GM12878 (cell line): ENCODE data around the gene HLA-A. TPM values are rescaled to one million over a fixed set of nuclear protein-coding genes. Genes with fewer than 3 reads are reported as not detected.

ENCODE experiments used
- ATAC-seq: fragments of 200-7000 bp; cut with Tn5 transposase; 3 replicates; pipeline ENCODE4 v1.9.1; 2020; ENCODE audit warnings: mild to moderate bottlenecking, moderate library complexity
- BruUV-seq: library from RNA; stranded (reverse); fragments of 400-500 nt; replicated peaks from 2 replicates; lab custom pipeline; 2021; lab: Mats Ljungman, UMichigan
- CTCF ChIA-PET: fragments of 300-600 bp; sonication (Branson Sonifier 250); formaldehyde crosslinking; extraction: SDS; loops from one replicate; lab custom pipeline; 2021; ENCODE audit warnings: inconsistent platforms; lab: Yijun Ruan, JAX
- POLR2A ChIA-PET: fragments of 350-600 bp; formaldehyde crosslinking; extraction: SDS; loops from one replicate; lab custom pipeline; 2021; ENCODE audit warnings: inconsistent platforms; lab: Charles Lee
- RAD21 ChIA-PET: fragments of 300-600 bp; sonication (Branson Sonifier 250); formaldehyde crosslinking; loops from one replicate; lab custom pipeline; 2023; ENCODE audit warnings: antibody characterized with exemption; ENCODE audit not compliant: unreplicated experiment; lab: Charles Lee
- SMC1A ChIA-PET: fragments of 300-600 bp; sonication (Branson Sonifier 250); formaldehyde crosslinking; loops from one replicate; lab custom pipeline; 2023; ENCODE audit not compliant: unreplicated experiment, uncharacterized antibody; lab: Charles Lee
- DNase-seq: peaks from one replicate; pipeline ENCODE4 v3.0.0-alpha.2; 2011; ENCODE audit warnings: low read depth, low spot score
- FAIRE-seq: peaks from 3 replicates; lab custom pipeline; 2011; peaks lifted over from hg19 to GRCh38; lab: Jason Lieb, UNC
- H2AFZ ChIP-seq: 2 replicates; pipeline ENCODE4 v1.6.0; 2011; ENCODE audit warnings: low read depth, low read length, control low read depth; ENCODE audit not compliant: control insufficient read depth
- H3K27ac ChIP-seq: 2 replicates; pipeline ENCODE4 v1.5.1; 2011; ENCODE audit warnings: control low read depth; ENCODE audit not compliant: control insufficient read depth, insufficient read depth
- H3K27me3 ChIP-seq, 2 experiments: replicated peaks in 1 of 2; 2 replicates each; pipeline versions ENCODE4 v1.6.0 to v1.6.1; 2011; ENCODE audit warnings: low read length in 1 of 2; ENCODE audit not compliant: control insufficient read depth in 2 of 2, insufficient read depth in 2 of 2
- H3K36me3 ChIP-seq, 2 experiments: 2 replicates each; pipeline ENCODE4 v1.5.1; 2011; ENCODE audit warnings: low read length in 1 of 2; ENCODE audit not compliant: control insufficient read depth in 2 of 2, insufficient read depth in 2 of 2
- H3K4me1 ChIP-seq: 2 replicates; pipeline ENCODE4 v1.6.1; 2011; ENCODE audit warnings: mild to moderate bottlenecking, low read length, moderate library complexity, mixed read lengths; ENCODE audit not compliant: control insufficient read depth, insufficient read depth
- H3K4me2 ChIP-seq: 2 replicates; pipeline ENCODE4 v1.6.0; 2011; ENCODE audit warnings: control low read depth; ENCODE audit not compliant: control insufficient read depth, insufficient read depth
- H3K4me3 ChIP-seq: fragments of 200-600 bp; sonication (generic); 2 replicates; pipeline ENCODE4 v1.5.1; 2016
- H3K79me2 ChIP-seq: 2 replicates; pipeline ENCODE4 v1.6.0; 2011; ENCODE audit warnings: low read length; ENCODE audit not compliant: control insufficient read depth, insufficient read depth
- H3K9ac ChIP-seq: 2 replicates; pipeline ENCODE4 v1.8.0; 2011; ENCODE audit warnings: low read length, control low read depth, mixed read lengths; ENCODE audit not compliant: control insufficient read depth, insufficient read depth
- H3K9me3 ChIP-seq: replicated peaks from 3 replicates; pipeline ENCODE4 v1.5.1; 2011; ENCODE audit warnings: mild to moderate bottlenecking, low read length; ENCODE audit not compliant: control insufficient read depth, insufficient read depth
- H4K20me1 ChIP-seq: 2 replicates; pipeline ENCODE4 v1.6.0; 2011; ENCODE audit not compliant: control insufficient read depth, insufficient read depth
- ATF7 ChIP-seq: fragments of 450-650 bp; IDR thresholded peaks from 2 replicates; pipeline ENCODE4 v1.6.1; 2016; ENCODE audit warnings: low read depth, mild to moderate bottlenecking
- BACH1 ChIP-seq: fragments of 450-650 bp; IDR thresholded peaks from 2 replicates; pipeline ENCODE4 v1.6.1; 2017; ENCODE audit warnings: mild to moderate bottlenecking, borderline replicate concordance
- BHLHE40 ChIP-seq, 2 experiments: fragments of 450-650 bp in 1 of 2; IDR thresholded peaks; 2 replicates each; pipeline ENCODE4 v1.6.1; 2011 to 2017; ENCODE audit warnings: low read depth in 2 of 2, borderline replicate concordance in 1 of 2, improper control_type of control experiment in 1 of 2, low read length in 1 of 2, mild to moderate bottlenecking in 1 of 2
- CBX3 ChIP-seq: fragments of 200-600 bp; sonication (generic); IDR thresholded peaks from 2 replicates; pipeline ENCODE4 v1.6.1; 2016; ENCODE audit warnings: low read depth, borderline replicate concordance
- CEBPZ ChIP-seq: fragments of 150-350 bp; IDR thresholded peaks from 2 replicates; pipeline ENCODE4 v1.6.1; 2016; ENCODE audit warnings: low read depth, low read length
- CUX1 ChIP-seq: IDR thresholded peaks from 2 replicates; pipeline ENCODE4 v1.6.1; 2012; ENCODE audit warnings: improper control_type of control experiment, low read depth, low read length; ENCODE audit not compliant: insufficient replicate concordance
- ETV6 ChIP-seq, 2 experiments: fragments of 450-650 bp in 1 of 2; IDR thresholded peaks in 1 of 2; conservative IDR thresholded peaks in 1 of 2; 2 replicates each; pipeline ENCODE4 v1.6.1; 2014; ENCODE audit warnings: antibody characterized with exemption in 1 of 2, borderline replicate concordance in 1 of 2, low read depth in 1 of 2, mild to moderate bottlenecking in 1 of 2, moderate library complexity in 1 of 2
- GATAD2B ChIP-seq: fragments of 450-650 bp; conservative IDR thresholded peaks from 2 replicates; pipeline ENCODE4 v1.6.1; 2017; ENCODE audit warnings: low read depth, mild to moderate bottlenecking, moderate library complexity
- JUNB ChIP-seq: IDR thresholded peaks from 2 replicates; pipeline ENCODE4 v1.6.1; 2016; ENCODE audit warnings: antibody characterized with exemption, mild to moderate bottlenecking
- KAT2A ChIP-seq: conservative IDR thresholded peaks from 2 replicates; pipeline ENCODE4 v1.6.1; 2011; ENCODE audit warnings: low read depth, low read length; ENCODE audit not compliant: control insufficient read depth
- KLF5 ChIP-seq: fragments of 450-650 bp; IDR thresholded peaks from 2 replicates; pipeline ENCODE4 v1.6.1; 2014; ENCODE audit warnings: mild to moderate bottlenecking; ENCODE audit not compliant: partially characterized antibody
- LARP7 ChIP-seq: fragments of 450-650 bp; IDR thresholded peaks from 2 replicates; pipeline ENCODE4 v1.6.1; 2017; ENCODE audit warnings: mild to moderate bottlenecking
- NFYB ChIP-seq: IDR thresholded peaks from 2 replicates; pipeline ENCODE4 v1.6.1; 2011; ENCODE audit warnings: low read depth, mild to moderate bottlenecking, low read length, improper control_type of control experiment, moderate library complexity; ENCODE audit not compliant: insufficient read depth
- PAX8 ChIP-seq: fragments of 450-650 bp; IDR thresholded peaks from 2 replicates; pipeline ENCODE4 v1.6.1; 2017; ENCODE audit warnings: mild to moderate bottlenecking, moderate library complexity
- ZSCAN29 ChIP-seq: fragments of 450-650 bp; IDR thresholded peaks from 2 replicates; pipeline ENCODE4 v1.6.1; 2017; ENCODE audit warnings: mild to moderate bottlenecking, moderate library complexity
- ZZZ3 ChIP-seq: IDR thresholded peaks from 2 replicates; pipeline ENCODE4 v1.6.1; 2011; ENCODE audit warnings: low read depth; ENCODE audit not compliant: control insufficient read depth, insufficient read length
- WGBS: methylation state at CpG from one replicate; pipeline ENCODE4 v1.1.6; 2016; ENCODE audit warnings: low lambda C conversion rate; ENCODE audit not compliant: insufficient replicate concordance, insufficient coverage; ENCODE audit errors: missing lambda C conversion rate; 5-methylcytosine and 5-hydroxymethylcytosine counted together
- in situ Hi-C: fragments of 300-500 bp; cut with MboI; formaldehyde crosslinking; loops from 9 replicates; pipeline ENCODE4 v1.14.3; 2018; ENCODE audit warnings: mixed read lengths
- intact Hi-C: fragments of 100-400 bp; cut with micrococcal nuclease; formaldehyde crosslinking; loops from one replicate; pipeline ENCODE4 v1.14.2; 2022; ENCODE audit not compliant: unreplicated experiment
- polyA plus RNA-seq, 11 experiments: library from polyadenylated mRNA; depleted of rRNA in 4 of 11; unstranded in 6 of 11; stranded (reverse) in 5 of 11; fragments of >200 nt; fragmentation: Nextera tagmentation in 4 of 11; fragmentation: Illumina TruSeq in 1 of 11; extraction: Ambion mirVana in 4 of 11; extraction: Trizol in 1 of 11; gene quantifications; 1 replicate in 1 of 11; 2 replicates in 10 of 11; pipeline versions ENCODE4 v1.2.1 to v1.2.3, GENCODE V29; 2011 to 2016; ENCODE audit warnings: inconsistent platforms in 2 of 11, missing spikeins in 2 of 11, low read depth in 1 of 11
- total RNA-seq, 4 experiments: library from RNA; depleted of rRNA in 3 of 4; stranded (reverse); fragments of >200 nt in 3 of 4; fragmentation: Illumina TruSeq in 1 of 4; extraction: Trizol in 1 of 4; gene quantifications; 2 replicates each; pipeline versions ENCODE4 v1.2.1 to v1.2.3, GENCODE V29; 2013 to 2021

The HLA-A gene
- total and polyA plus RNA-seq, 10 of the 15 experiments (the other 5 are each of a cell fraction or from before 2014, with no cell fraction given) = 129 to 1,155 (median 749) TPM

- Histone ChIP-seq H3K27ac (no peak overlapping the region), H3K4me3 (no peak overlapping the region), H3K4me1 (no peaks in the 10 kb centered on the region), H3K36me3 (no peaks in the 10 kb centered on the region), H3K79me2 (peaks cover 7% of the 10 kb centered on the region), H2AFZ (no peak overlapping the region), H3K4me2 (no peak overlapping the region), H3K9me3 (no peaks in the 10 kb centered on the region), H3K9ac (no peak overlapping the region), H3K27me3 (no peaks in the 10 kb centered on the region), H4K20me1 (no peaks in the 10 kb centered on the region)
- DNase-seq (no peak), FAIRE-seq (no peak), ATAC-seq (no peak)
- ChIA-PET CTCF (no interaction called here), RAD21 (no interaction called here), SMC1A (no interaction called here), POLR2A (no interaction called here)
- WGBS = 65% methylated on average over 3 of the region's 3 CpGs
- in situ Hi-C loops (no loop called here), intact Hi-C loops (no loop called here)
- TF ChIP-seq GATAD2B (no peak), CBX3 (no peak), PAX8 (no peak), JUNB (no peak), BACH1 (no peak), ATF7 (no peak), ETV6 (conservative IDR thresholded peaks at IDR 0.05 in 1 of 2, IDR thresholded peaks at IDR 0.05 in 1 of 2; ENCODE audit: borderline replicate concordance in 1 of 2, low read depth in 1 of 2) (no peak), BHLHE40 (IDR thresholded peaks at IDR 0.05; ENCODE audit: borderline replicate concordance in 1 of 2, low read depth in 2 of 2, low read length in 1 of 2) (no peak), LARP7 (no peak), NFYB (no peak), ZZZ3 (no peak), CUX1 (no peak), CEBPZ (no peak), KLF5 (no peak), ZSCAN29 (no peak), KAT2A (no peak)
- BruUV-seq = no TSS peak
These were observed 18.0 kb upstream of the HLA-A start for GRCh38 chr6:29924287-29924686.
